ENCODE data around the gene DHX16.

- no peak for TF ChIP-seq EZH2 (IDR thresholded peaks at IDR 0.05; ENCODE audit: borderline replicate concordance, insufficient read depth, low read depth, low read length, poor library complexity, severe bottlenecking)
- TF ChIP-seq, protein P1, sequence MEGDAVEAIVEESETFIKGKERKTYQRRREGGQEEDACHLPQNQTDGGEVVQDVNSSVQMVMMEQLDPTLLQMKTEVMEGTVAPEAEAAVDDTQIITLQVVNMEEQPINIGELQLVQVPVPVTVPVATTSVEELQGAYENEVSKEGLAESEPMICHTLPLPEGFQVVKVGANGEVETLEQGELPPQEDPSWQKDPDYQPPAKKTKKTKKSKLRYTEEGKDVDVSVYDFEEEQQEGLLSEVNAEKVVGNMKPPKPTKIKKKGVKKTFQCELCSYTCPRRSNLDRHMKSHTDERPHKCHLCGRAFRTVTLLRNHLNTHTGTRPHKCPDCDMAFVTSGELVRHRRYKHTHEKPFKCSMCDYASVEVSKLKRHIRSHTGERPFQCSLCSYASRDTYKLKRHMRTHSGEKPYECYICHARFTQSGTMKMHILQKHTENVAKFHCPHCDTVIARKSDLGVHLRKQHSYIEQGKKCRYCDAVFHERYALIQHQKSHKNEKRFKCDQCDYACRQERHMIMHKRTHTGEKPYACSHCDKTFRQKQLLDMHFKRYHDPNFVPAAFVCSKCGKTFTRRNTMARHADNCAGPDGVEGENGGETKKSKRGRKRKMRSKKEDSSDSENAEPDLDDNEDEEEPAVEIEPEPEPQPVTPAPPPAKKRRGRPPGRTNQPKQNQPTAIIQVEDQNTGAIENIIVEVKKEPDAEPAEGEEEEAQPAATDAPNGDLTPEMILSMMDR (IDR thresholded peaks at IDR 0.05): no peak
Observed at GRCh38 chr6:30703011-30703410, 30.2 kb upstream of the DHX16 start.
